22Rv1 (cell line): ENCODE results near the gene SPOCK1.

Experiments
- ZFX ChIP-seq: fragments of 450-650 bp; IDR thresholded peaks from 2 replicates; pipeline ENCODE4 v1.6.1; 2017; ENCODE audit warnings: antibody characterized with exemption, borderline replicate concordance
- TF ChIP-seq, protein P1 (sequence below): fragments of 450-650 bp; IDR thresholded peaks from 2 replicates; pipeline ENCODE4 v1.5.1; 2017; ENCODE audit warnings: mild to moderate bottlenecking

DNA sequence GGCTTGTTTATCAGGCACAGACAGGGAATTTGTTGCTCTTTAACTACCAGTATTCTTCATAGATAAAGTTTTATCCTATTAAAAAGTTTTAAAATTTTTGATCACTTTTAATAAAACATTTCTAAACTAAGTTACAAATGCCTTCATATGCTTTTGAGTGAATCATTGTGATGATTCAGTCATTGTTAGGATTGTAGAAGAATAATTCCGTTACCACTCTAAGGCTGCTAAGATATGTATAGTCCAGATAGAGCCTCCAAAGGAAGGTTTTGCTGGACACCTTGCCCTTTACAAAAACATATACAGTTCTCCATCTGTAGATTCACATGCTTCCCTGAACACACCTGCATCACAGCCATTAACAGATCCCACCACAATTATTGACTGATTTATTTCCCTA lies 233.7 kb downstream of the SPOCK1 start:
- TF ChIP-seq ZFX = no peak
- TF ChIP-seq, protein P1, sequence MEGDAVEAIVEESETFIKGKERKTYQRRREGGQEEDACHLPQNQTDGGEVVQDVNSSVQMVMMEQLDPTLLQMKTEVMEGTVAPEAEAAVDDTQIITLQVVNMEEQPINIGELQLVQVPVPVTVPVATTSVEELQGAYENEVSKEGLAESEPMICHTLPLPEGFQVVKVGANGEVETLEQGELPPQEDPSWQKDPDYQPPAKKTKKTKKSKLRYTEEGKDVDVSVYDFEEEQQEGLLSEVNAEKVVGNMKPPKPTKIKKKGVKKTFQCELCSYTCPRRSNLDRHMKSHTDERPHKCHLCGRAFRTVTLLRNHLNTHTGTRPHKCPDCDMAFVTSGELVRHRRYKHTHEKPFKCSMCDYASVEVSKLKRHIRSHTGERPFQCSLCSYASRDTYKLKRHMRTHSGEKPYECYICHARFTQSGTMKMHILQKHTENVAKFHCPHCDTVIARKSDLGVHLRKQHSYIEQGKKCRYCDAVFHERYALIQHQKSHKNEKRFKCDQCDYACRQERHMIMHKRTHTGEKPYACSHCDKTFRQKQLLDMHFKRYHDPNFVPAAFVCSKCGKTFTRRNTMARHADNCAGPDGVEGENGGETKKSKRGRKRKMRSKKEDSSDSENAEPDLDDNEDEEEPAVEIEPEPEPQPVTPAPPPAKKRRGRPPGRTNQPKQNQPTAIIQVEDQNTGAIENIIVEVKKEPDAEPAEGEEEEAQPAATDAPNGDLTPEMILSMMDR = no peak
